Stomach (tissue), 4 donors: Measurements from ENCODE around the gene THEMIS.

ENCODE experiments used
- CTCF ChIP-seq, 7 experiments: fragments of 450-650 bp in 4 of 7; fragments of 200-600 bp in 3 of 7; sonication (generic) in 3 of 7; IDR thresholded peaks; one replicate each; pipeline ENCODE4 v1.5.1; 2016 to 2019; ENCODE audit warnings: antibody characterized with exemption in 7 of 7, control low read depth in 2 of 7, mild to moderate bottlenecking in 1 of 7
- EP300 ChIP-seq: sonication (generic); formaldehyde crosslinking; IDR thresholded peaks from one replicate; pipeline ENCODE4 v1.6.1; 2017; ENCODE audit warnings: antibody characterized with exemption
- POLR2A ChIP-seq, 4 donors: fragments of 450-650 bp; IDR thresholded peaks; one replicate each; pipeline ENCODE4 v1.6.1; 2016; ENCODE audit warnings: antibody characterized with exemption in 4 of 4, control low read depth in 2 of 4, mild to moderate bottlenecking in 1 of 4, moderate library complexity in 1 of 4
- POLR2AphosphoS5 ChIP-seq, 3 donors: sonication (generic); formaldehyde crosslinking; IDR thresholded peaks; one replicate each; pipeline ENCODE4 v1.6.1; 2016; ENCODE audit warnings: antibody characterized with exemption in 3 of 3

DNA sequence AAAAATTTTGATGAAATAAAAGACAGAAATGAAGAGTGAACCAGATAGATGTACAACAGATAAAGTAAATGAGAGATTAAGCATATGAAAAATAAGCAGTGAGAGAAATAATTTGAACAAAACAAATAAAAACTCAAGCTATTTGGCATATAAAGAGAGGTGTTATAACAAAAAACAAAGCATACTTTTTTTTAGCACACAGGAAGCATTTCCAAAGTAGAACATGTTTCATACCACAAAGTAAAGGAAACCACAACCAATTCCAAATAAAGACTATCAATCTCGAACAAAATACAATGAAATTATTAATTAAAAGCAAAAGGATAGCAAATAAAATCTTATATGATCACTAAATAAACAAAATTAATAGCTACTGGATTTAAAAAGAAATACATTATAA, 6.8 kb downstream of the THEMIS start:
- TF ChIP-seq POLR2A (IDR thresholded peaks at IDR 0.05) = no peak
- no peak for TF ChIP-seq CTCF (IDR thresholded peaks at IDR 0.05)
- TF ChIP-seq EP300 = no peak
- TF ChIP-seq POLR2AphosphoS5 (IDR thresholded peaks at IDR 0.05) = no peak
